ENCODE measurements around the gene PCCA.

DNA sequence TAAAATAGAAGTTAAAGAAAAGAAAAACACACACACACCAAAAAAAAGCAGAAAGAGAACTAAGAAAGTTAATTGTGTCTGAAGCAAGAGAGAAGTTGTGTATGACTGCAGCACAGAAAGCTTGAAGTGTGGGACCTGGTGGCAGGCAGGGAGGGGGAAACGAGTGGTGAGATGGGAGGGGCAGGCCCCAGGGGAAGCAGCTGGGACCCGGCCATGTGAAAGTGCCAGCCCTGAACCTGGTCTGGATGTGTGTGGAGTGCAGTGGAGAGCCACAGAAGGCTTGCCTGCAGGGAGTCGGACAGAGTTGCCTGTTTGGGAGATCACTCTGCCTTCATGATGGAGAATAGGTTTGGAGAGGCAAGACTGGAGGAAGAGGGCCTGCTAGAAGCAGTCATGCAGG is 300.7 kb downstream of the PCCA start:
- TF ChIP-seq, protein P1, sequence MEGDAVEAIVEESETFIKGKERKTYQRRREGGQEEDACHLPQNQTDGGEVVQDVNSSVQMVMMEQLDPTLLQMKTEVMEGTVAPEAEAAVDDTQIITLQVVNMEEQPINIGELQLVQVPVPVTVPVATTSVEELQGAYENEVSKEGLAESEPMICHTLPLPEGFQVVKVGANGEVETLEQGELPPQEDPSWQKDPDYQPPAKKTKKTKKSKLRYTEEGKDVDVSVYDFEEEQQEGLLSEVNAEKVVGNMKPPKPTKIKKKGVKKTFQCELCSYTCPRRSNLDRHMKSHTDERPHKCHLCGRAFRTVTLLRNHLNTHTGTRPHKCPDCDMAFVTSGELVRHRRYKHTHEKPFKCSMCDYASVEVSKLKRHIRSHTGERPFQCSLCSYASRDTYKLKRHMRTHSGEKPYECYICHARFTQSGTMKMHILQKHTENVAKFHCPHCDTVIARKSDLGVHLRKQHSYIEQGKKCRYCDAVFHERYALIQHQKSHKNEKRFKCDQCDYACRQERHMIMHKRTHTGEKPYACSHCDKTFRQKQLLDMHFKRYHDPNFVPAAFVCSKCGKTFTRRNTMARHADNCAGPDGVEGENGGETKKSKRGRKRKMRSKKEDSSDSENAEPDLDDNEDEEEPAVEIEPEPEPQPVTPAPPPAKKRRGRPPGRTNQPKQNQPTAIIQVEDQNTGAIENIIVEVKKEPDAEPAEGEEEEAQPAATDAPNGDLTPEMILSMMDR (IDR thresholded peaks at IDR 0.05; ENCODE audit: borderline replicate concordance, extremely low read depth, low read length, poor library complexity, severe bottlenecking) = no peak
- no peak for TF ChIP-seq EZH2 (IDR thresholded peaks at IDR 0.05; ENCODE audit: borderline replicate concordance, low read depth, low read length, severe bottlenecking)

Data from DND-41 (cell line).